ENCODE measurements around the gene TBX2. TPM values are rescaled to one million over a fixed set of nuclear protein-coding genes. Genes with fewer than 3 reads are reported as not detected.

Gene TBX2
- total and polyA plus RNA-seq, 2 of the 13 experiments (the other 11 are each of a cell fraction or from before 2014, with no cell fraction given) = 2.8 to 15.3 TPM

DNA sequence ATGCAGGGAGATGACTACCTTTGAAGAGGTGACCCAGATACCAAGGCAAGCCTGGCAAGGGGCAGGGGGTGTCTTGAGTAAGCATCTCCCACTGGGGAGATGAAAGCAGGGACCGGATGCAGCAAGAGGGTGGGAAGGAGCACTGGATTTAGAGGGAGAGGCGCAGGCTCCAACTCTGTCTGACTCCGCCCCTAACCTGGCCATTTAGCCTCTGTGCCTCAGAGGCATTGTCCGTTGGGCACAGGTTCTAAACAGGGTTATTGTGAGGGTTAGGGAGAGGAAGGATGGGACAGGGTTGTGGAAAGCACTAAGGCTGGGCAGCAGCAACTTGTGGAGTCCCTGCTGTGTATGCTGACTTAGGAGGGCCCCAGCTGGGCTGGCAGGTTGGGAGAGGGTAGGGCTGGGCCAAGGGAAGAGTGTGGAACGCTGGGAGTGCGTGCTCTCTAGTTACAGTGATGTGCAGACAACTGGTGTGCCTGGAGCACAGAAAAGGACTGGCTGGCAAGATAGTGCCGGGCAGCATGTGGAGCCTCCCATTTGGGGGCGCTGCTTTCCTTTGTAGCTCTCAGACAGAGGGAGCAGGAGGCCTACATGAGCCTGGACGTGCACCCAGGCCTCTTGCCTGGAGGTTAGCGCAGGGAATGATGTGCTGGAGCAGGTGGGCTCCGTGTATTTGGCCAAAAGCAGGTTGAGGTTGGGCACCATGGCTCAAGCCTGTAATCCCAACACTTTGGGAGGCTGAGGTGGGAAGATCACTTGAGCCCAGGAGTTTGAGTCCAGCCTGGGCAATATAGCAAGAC is 26.2 kb downstream of the TBX2 start (continued):
- no peak for TF ChIP-seq HMGXB3 (CRISPR knock-in tag; IDR thresholded peaks at IDR 0.05; ENCODE audit: borderline replicate concordance)
- TF ChIP-seq SOX13 (IDR thresholded peaks at IDR 0.05) = no peak
- TF ChIP-seq SOX13 (CRISPR knock-in tag; conservative IDR thresholded peaks at IDR 0.05 in 1 of 2, IDR thresholded peaks at IDR 0.05 in 1 of 2) = peak in 1 of 2 experiments; percentile 13; a peak in 1 of 4 replicates
- no peak for TF ChIP-seq HNF1A (IDR thresholded peaks at IDR 0.05; ENCODE audit: low read depth)
- 0 out of 2 replicates have a peak, but pooled peaks have one; percentile 40 for TF ChIP-seq HNF1A (CRISPR knock-in tag; IDR thresholded peaks at IDR 0.05; ENCODE audit: borderline replicate concordance)
- TF ChIP-seq IRF2 (CRISPR knock-in tag; IDR thresholded peaks at IDR 0.05) = peak; percentile 78
- TF ChIP-seq YY1 (IDR thresholded peaks at IDR 0.05; ENCODE audit: insufficient read depth, insufficient replicate concordance, low read depth, low read length) = peak; percentile 37
- TF ChIP-seq YEATS2 (CRISPR knock-in tag; IDR thresholded peaks at IDR 0.05; ENCODE audit: borderline replicate concordance) = peak; percentile 37; the same call in 1 of the 2 replicates
- TF ChIP-seq ZNF33B (CRISPR knock-in tag; IDR thresholded peaks at IDR 0.05) = no peak
- peak; percentile 77; the same call in 1 of the 2 replicates for TF ChIP-seq ZNF691 (CRISPR knock-in tag; IDR thresholded peaks at IDR 0.05; ENCODE audit: borderline replicate concordance, low read depth)
- no peak for TF ChIP-seq NR3C1 (CRISPR knock-in tag; IDR thresholded peaks at IDR 0.05)
- 0 out of 2 replicates have a peak, but pooled peaks have one; percentile 71 for TF ChIP-seq ZNF567 (CRISPR knock-in tag; IDR thresholded peaks at IDR 0.05; ENCODE audit: borderline replicate concordance)
- peak; percentile 83 for TF ChIP-seq PCBP2 (optimal IDR thresholded peaks at IDR 0.05; ENCODE audit: low read depth, low read length, poor library complexity, severe bottlenecking)
- peak; percentile 75 for TF ChIP-seq ZBTB38 (CRISPR knock-in tag; IDR thresholded peaks at IDR 0.05)
- TF ChIP-seq, protein P1, sequence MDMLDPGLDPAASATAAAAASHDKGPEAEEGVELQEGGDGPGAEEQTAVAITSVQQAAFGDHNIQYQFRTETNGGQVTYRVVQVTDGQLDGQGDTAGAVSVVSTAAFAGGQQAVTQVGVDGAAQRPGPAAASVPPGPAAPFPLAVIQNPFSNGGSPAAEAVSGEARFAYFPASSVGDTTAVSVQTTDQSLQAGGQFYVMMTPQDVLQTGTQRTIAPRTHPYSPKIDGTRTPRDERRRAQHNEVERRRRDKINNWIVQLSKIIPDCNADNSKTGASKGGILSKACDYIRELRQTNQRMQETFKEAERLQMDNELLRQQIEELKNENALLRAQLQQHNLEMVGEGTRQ (IDR thresholded peaks at IDR 0.05; ENCODE audit: low read depth, low read length) = no peak
- TF ChIP-seq, protein P1 (CRISPR knock-in tag; IDR thresholded peaks at IDR 0.05; ENCODE audit: borderline replicate concordance) = no peak
